IMR-90 (cell line): ENCODE results near the gene MTLN. TPM values are rescaled to one million over a fixed set of nuclear protein-coding genes. Genes with fewer than 3 reads are reported as not detected.
"Not testable (repeated sequence)": the region's sequence is repeated elsewhere in the genome, so short reads cannot be mapped to it uniquely, and the experiment has no call there.

Experiments used
- ATAC-seq: fragments of 200-7000 bp; cut with Tn5 transposase; 2 replicates; pipeline ENCODE4 v1.9.1; 2020; ENCODE audit warnings: low read depth, mild to moderate bottlenecking, moderate library complexity
- BruUV-seq: library from RNA; stranded (reverse); fragments of 400-500 nt; replicated peaks from 2 replicates; lab custom pipeline; 2021; lab: Mats Ljungman, UMichigan
- CTCF ChIA-PET: fragments of 300-600 bp; formaldehyde crosslinking; extraction: SDS; loops from one replicate; lab custom pipeline; 2021; ENCODE audit warnings: antibody characterized with exemption; lab: Yijun Ruan, JAX
- POLR2A ChIA-PET: fragments of 300-600 bp; sonication (Branson Sonifier 250); formaldehyde crosslinking; loops from one replicate; lab custom pipeline; 2022; ENCODE audit warnings: antibody characterized with exemption; ENCODE audit not compliant: unreplicated experiment; lab: Charles Lee
- DNase-seq: peaks from one replicate; pipeline ENCODE4 v3.0.0; 2013
- H2AFZ ChIP-seq: replicated peaks from 2 replicates; pipeline ENCODE3; 2013; ENCODE audit warnings: low read length, mild to moderate bottlenecking; ENCODE audit not compliant: poor library complexity
- H2AK5ac ChIP-seq: 2 replicates; pipeline ENCODE4 v1.6.1; 2013; ENCODE audit warnings: low read depth, low read length, inconsistent platforms
- H2AK9ac ChIP-seq: replicated peaks from 2 replicates; pipeline ENCODE3; 2013; ENCODE audit warnings: mild to moderate bottlenecking, low read depth, low read length, moderate library complexity; ENCODE audit not compliant: poor library complexity
- H2BK120ac ChIP-seq: 2 replicates; pipeline ENCODE4 v1.6.1; 2013; ENCODE audit warnings: low read depth, low read length, inconsistent platforms
- H2BK15ac ChIP-seq: 3 replicates; pipeline ENCODE4 v1.6.1; 2013; ENCODE audit warnings: low read depth, low read length, inconsistent platforms
- H2BK20ac ChIP-seq: 2 replicates; pipeline ENCODE4 v1.6.1; 2013; ENCODE audit warnings: low read depth, mild to moderate bottlenecking, inconsistent platforms, low read length, moderate library complexity
- H2BK5ac ChIP-seq: 2 replicates; pipeline ENCODE4 v1.6.1; 2013; ENCODE audit warnings: mild to moderate bottlenecking, low read depth, low read length, inconsistent platforms; ENCODE audit not compliant: poor library complexity, severe bottlenecking
- H3K14ac ChIP-seq: replicated peaks from 2 replicates; pipeline ENCODE4 v1.6.1; 2013; ENCODE audit warnings: low read depth, low read length, inconsistent platforms
- H3K18ac ChIP-seq: 2 replicates; pipeline ENCODE4 v1.6.1; 2013; ENCODE audit warnings: low read depth, low read length, control low read depth
- H3K23ac ChIP-seq: 2 replicates; pipeline ENCODE4 v1.6.1; 2013; ENCODE audit warnings: low read depth, low read length, inconsistent platforms
- H3K27ac ChIP-seq: 2 replicates; pipeline ENCODE4 v1.5.1; 2013; ENCODE audit warnings: mild to moderate bottlenecking, control low read depth, low read length; ENCODE audit not compliant: insufficient read depth
- H3K27me3 ChIP-seq: 2 replicates; pipeline ENCODE4 v1.6.1; 2013; ENCODE audit warnings: low read length; ENCODE audit not compliant: control insufficient read depth, insufficient read depth
- H3K36me3 ChIP-seq: 2 replicates; pipeline ENCODE4 v1.6.1; 2013; ENCODE audit warnings: low read length, mixed read lengths; ENCODE audit not compliant: control insufficient read depth, insufficient read depth
- H3K4ac ChIP-seq: 2 replicates; pipeline ENCODE4 v1.6.1; 2013; ENCODE audit warnings: low read depth, low read length, inconsistent platforms
- H3K4me1 ChIP-seq: 2 replicates; pipeline ENCODE4 v1.6.1; 2013; ENCODE audit warnings: low read length, mixed read lengths; ENCODE audit not compliant: control insufficient read depth, insufficient read depth
- H3K4me2 ChIP-seq: 2 replicates; pipeline ENCODE4 v1.6.1; 2013; ENCODE audit warnings: low read depth, mild to moderate bottlenecking, control low read depth, low read length, moderate library complexity
- H3K4me3 ChIP-seq: 2 replicates; pipeline ENCODE4 v1.5.1; 2013; ENCODE audit warnings: low read depth, mild to moderate bottlenecking, control low read depth, low read length, moderate library complexity; ENCODE audit not compliant: insufficient read depth
- H3K56ac ChIP-seq: 2 replicates; pipeline ENCODE4 v1.6.1; 2013; ENCODE audit warnings: low read length, inconsistent platforms; ENCODE audit not compliant: insufficient read depth; ENCODE audit errors: extremely low read depth
- H3K79me1 ChIP-seq, 2 experiments: 2 replicates each; pipeline ENCODE4 v1.6.1; 2013; ENCODE audit warnings: low read length in 2 of 2, inconsistent platforms in 1 of 2, low read depth in 1 of 2
- H3K9ac ChIP-seq: 2 replicates; pipeline ENCODE4 v1.6.1; 2013; ENCODE audit warnings: low read depth, low read length, control low read depth
- H3K9me1 ChIP-seq: 2 replicates; pipeline ENCODE4 v1.6.1; 2013; ENCODE audit warnings: low read length, inconsistent platforms; ENCODE audit not compliant: insufficient read depth
- H3K9me3 ChIP-seq: 2 replicates; pipeline ENCODE4 v1.6.1; 2013; ENCODE audit warnings: low read length; ENCODE audit not compliant: control insufficient read depth, insufficient read depth
- H4K20me1 ChIP-seq: 2 replicates; pipeline ENCODE4 v1.6.1; 2013; ENCODE audit warnings: low read length, inconsistent platforms; ENCODE audit not compliant: insufficient read depth
- H4K5ac ChIP-seq: 2 replicates; pipeline ENCODE4 v1.6.1; 2013; ENCODE audit warnings: mild to moderate bottlenecking, low read depth, low read length, control low read depth
- H4K8ac ChIP-seq, 2 experiments: 2 replicates each; pipeline ENCODE4 v1.6.1; 2013; ENCODE audit warnings: low read depth in 2 of 2, low read length in 2 of 2, control low read depth in 1 of 2, inconsistent platforms in 1 of 2
- H4K91ac ChIP-seq: 2 replicates; pipeline ENCODE4 v1.6.1; 2013; ENCODE audit warnings: low read depth, low read length, inconsistent platforms; ENCODE audit not compliant: insufficient read depth
- whole genome bisulfite sequencing, 2 experiments: methylation state at CpG; one replicate each; pipeline versions ENCODE4 v1.1.5 to v1.1.7; 2013; ENCODE audit warnings: missing lambda C conversion rate in 2 of 2; ENCODE audit not compliant: insufficient read length in 1 of 2; ENCODE audit errors: extremely low coverage in 2 of 2; 5-methylcytosine and 5-hydroxymethylcytosine counted together
- dilution Hi-C: fragments of 300-500 bp; cut with HindIII; formaldehyde crosslinking; loops from one replicate; pipeline ENCODE4 v1.14.3; 2018; ENCODE audit warnings: low sequenced_read_pairs; ENCODE audit not compliant: unreplicated experiment
- in situ Hi-C: fragments of 300-500 bp; cut with MboI; formaldehyde crosslinking; loops from 3 replicates; pipeline ENCODE4 v1.14.3; 2019; ENCODE audit warnings: low sequenced_read_pairs, inconsistent platforms, mixed read lengths
- intact Hi-C: fragments of 100-400 bp; cut with micrococcal nuclease; formaldehyde crosslinking; loops from 2 replicates; pipeline ENCODE4 v1.10.0; 2022
- polyA plus RNA-seq, 3 experiments: library from polyadenylated mRNA; depleted of rRNA; stranded (reverse); fragments of >200 nt; gene quantifications; 2 replicates each; pipeline ENCODE4 v1.2.3, GENCODE V29; 2012; ENCODE audit warnings: low replicate concordance in 1 of 3
- total RNA-seq: library from RNA; depleted of rRNA; stranded (reverse); fragments of >200 nt; gene quantifications from 2 replicates; pipeline ENCODE4 v1.2.3, GENCODE V29; 2012

MTLN gene
- total and polyA plus RNA-seq, 2 of the 4 experiments (the other 2 are of a cell fraction): 13.5 to 14.5 TPM

DNA sequence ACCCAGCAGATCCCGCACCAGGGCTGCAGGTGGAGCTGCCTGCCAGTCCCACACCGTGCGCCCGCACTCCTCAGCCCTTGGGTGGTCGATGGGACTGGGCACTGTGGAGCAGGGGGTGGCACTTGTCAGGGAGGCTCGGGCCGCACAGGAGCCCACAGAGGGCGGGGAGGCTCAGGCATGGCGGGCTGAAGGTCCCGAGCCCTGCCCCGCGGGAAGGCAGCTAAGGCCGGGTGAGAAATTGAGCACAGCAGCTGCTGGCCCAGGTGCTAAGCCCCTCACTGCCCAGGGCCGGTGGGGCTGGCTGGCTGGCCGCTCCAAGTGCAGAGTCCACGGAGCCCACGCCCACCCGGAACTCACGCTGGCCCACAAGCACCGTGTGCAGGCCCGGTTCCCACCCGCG is 22.2 kb downstream of the MTLN start:
- H3K79me1 ChIP-seq, ATAC-seq, H3K4me3 ChIP-seq, H3K4me2 ChIP-seq, H3K14ac ChIP-seq, H3K4me1 ChIP-seq, H4K5ac ChIP-seq, intact Hi-C loops, H2BK5ac ChIP-seq, H4K8ac ChIP-seq, H3K9me3 ChIP-seq, H2BK15ac ChIP-seq, H3K27ac ChIP-seq, H3K18ac ChIP-seq, in situ Hi-C loops, H3K23ac ChIP-seq, H4K20me1 ChIP-seq, H2AK5ac ChIP-seq, H2BK120ac ChIP-seq, POLR2A ChIA-PET, H2AFZ ChIP-seq, H4K91ac ChIP-seq, H3K9ac ChIP-seq, H3K4ac ChIP-seq, BruUV-seq, DNase-seq, H3K56ac ChIP-seq, H3K9me1 ChIP-seq, dilution Hi-C loops, CTCF ChIA-PET, H2BK20ac ChIP-seq, H2AK9ac ChIP-seq, H3K36me3 ChIP-seq, H3K27me3 ChIP-seq: not testable (repeated sequence)
- WGBS, 2 experiments: 80% methylated on average over 3 of the region's 23 CpGs; no CpG with 5 or more reads in 1 of the 2 experiments
